ENCODE results near the gene CLOCK.

Gene CLOCK

GRCh38 chr4:55378617-55379467 lies 167.9 kb downstream of the CLOCK start:
- no peak for DNase-seq
- TF ChIP-seq CTCF (IDR thresholded peaks at IDR 0.05): no peak
- Mint-ChIP-seq H3K27ac (no peak overlapping the region), H3K36me3 (ENCODE audit: low read depth) (no peaks in the 10 kb centered on the region), H3K4me3 (no peak overlapping the region), H3K9me3 (no peaks in the 10 kb centered on the region), H3K4me1 (no peaks in the 10 kb centered on the region), H3K27me3 (ENCODE audit: low read depth, poor library complexity) (peaks cover 7% of the 10 kb centered on the region)
